NCI-H2196 treated with DMSO at 0.1 percent for 48 hours (cell line): ENCODE data around the gene MAT1A.

ENCODE experiments used
- DNase-seq: peaks from one replicate; lab custom pipeline; 2025; ENCODE audit not compliant: unreplicated experiment; lab: John Stamatoyannopoulos, UW

MAT1A gene

GRCh38 chr10:80283119-80283518 is 6.3 kb downstream of the MAT1A start:
- DNase-seq: no peak

DNA sequence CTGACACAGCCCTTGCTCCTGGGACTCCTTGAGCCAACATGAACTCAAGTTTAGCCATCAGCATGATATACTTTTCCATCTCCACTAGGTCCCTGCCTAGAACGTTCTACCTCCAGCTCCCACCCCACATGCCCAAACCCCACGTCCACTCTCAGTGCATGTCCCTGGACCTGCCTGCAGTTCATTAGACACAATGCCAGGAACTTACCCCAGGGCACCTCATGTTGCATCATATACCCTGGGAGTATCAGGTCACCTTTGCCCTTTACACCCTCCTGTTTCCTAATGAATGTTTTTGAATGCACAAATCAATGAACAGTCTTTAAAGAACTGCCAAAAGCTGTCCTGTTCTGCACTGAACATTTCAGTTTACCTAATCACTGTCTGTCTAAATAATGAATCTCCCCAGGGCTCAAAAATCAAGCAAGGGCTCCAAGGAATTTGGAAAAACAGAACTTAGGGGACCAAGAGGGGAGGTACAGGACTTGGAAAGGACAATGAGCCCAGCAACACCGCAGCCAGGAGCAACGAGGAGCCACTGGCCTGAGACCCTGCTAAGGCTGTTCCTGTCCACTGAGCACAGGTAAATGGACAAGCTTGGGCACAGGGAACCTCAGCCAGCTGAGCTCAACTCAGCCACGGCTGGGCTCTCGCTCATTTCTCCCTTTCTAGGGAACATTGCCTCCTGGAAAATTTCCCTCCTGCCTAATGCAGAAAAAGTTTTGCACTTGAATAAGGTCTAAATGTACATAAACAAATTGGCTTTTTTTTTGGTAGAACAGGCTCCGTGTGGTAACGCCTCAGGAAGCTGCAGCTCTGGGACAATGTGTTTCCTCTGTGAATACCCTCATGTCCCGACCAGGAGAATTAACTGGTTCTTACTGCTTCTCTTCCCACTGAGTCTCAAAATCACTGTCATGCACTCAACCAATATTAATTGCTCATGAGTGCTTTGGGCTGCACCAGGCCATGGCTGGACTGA is 7.4 kb downstream of the MAT1A start:
- DNase-seq: no peak

- no peak for DNase-seq
These were observed 8.2 kb downstream of the MAT1A start for GRCh38 chr10:80281292-80281691.

DNA sequence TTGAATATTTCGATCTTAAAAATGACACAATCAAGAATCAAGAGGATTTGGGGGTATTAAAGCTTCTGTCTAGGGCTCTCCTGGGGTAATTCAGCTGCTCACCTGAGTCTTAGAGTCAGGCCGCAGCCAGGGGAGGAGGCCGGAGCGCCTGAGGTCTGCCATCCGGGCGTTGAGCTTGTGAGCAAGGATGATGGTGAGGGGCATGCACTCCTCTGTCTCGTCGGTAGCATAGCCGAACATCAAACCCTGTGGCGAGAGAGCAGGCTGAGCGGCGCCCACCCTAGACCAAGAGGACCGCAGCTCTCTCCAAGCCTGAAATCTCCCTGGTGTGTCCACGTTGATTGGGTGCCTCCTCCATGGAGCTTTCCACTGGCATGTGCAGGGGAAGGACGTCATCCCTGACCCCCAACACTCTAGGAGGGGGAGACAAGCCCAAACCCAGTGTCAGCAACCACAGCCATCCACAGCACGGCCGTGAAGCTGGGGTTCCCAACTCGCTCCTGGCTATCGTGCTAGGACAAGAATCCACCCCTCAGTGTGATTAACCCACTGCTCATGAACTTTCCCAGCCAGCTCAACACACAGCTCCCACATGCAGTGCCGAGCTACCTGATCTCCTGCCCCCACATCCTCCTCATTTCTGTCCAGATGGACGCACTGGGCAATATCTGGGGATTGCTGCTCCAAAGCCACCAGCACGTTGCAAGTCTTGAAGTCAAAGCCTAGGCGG is 9.2 kb downstream of the MAT1A start:
- no peak for DNase-seq

- DNase-seq: no peak
These were observed 10.3 kb downstream of the MAT1A start for GRCh38 chr10:80279146-80279545.

DNA sequence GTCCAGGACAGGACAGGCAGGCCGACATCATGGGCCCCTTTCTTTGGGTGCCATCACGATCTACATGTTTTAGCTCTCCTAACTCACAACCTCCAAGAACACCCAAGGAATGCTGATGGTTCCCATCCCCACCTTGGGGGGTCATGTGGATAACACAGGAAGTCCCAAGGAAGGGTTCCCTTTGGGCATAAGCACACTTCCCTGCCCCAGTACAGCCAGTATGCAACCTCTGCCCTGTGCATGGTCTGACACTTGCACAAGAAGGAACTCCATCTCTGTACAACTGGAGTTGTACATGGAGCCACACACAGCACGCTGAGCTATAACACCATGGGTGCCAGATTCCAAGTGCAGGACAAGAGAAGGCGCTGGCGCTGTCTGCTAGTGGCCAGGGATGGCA is 11.0 kb downstream of the MAT1A start:
- no peak for DNase-seq

DNA sequence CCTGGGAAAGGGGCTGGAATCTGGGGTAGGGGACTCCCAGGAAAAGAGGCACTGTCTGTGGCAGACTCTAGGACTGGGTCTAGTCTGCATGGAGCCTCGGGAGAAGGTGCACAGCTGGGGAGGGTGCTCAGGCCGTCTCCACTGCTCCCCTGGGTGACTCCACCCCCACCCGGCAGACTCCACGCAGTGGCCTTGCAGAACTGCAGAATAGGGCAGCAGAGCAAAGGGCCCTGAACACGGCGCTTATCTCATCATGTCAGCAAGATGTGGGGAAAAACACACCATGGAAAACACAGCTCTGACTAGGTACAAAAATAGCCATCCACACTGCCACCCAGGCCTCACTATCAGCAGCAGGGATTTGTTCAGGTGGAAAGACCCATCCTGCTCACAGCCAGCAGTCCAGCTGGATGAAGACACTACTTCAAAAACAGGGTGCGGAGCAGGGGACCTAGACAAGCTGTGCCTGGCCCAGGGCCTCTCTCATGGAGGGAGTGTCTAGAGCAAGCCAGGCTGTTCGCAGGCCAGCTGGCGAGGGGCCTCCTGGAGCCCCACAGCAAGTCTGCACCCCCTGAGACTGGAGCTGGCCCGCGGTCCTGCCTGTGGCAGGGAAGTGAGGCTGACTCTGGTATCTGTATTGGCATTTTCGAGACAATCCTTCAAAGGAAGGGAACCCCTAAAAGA is 11.7 kb downstream of the MAT1A start:
- no peak for DNase-seq

DNA sequence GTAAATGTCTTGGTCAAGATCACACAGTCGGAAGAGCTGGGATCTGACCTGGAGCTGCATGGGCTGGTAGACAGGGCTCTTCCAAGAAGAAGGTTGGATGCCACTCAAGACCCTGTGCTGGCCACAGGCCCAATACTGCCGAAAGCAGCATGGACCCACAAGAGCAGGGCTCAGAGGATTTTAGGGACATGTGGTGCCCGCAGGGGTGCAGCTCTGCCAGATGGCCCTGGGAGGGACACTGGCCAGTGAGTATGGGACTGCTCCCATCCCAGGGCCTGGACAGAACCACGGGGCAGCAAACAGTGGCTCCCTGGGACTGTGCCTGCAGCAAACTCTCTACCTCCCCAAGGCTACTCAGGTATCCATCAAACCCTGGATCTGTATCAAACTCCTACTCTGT is 12.4 kb downstream of the MAT1A start:
- no peak for DNase-seq

DNA sequence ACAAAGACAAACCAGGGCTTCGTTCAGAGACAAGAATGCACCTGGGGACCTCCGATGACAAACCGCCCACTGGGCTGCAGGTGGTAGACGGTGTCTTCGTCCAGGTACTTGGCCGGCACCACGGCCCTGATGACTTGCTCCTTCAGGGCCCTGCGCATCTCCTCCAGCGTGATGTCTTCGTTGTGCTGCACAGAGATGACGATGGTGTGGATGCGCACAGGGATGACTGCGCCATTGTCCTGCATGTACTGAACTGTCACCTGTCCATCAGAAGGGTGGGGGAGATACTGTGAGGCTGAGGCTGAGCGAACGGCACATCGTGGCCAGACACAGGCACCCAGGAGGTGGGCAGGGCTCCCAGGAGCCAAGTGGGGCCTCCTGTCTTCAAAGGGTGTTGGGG is 13.1 kb downstream of the MAT1A start:
- no peak for DNase-seq

- DNase-seq: no peak
These were observed 13.7 kb downstream of the MAT1A start for GRCh38 chr10:80275756-80276155.

DNA sequence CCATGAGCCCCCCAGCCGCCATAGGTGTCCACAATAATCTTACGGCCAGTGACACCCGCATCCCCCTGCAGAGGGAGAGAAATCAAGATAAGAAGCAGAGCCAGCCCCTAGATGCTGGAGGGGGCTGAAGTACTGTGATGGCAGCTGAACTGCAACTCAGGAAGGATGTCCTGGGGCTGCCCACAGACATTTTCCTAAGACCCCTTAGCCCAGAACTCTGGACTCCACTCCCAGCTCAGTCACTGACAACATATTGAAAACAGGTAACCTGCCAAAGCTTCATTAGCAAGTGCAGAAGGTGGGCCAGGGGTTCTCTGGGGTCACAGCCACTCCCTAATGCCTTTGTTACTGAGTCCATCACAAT is 14.3 kb downstream of the MAT1A start:
- no peak for DNase-seq

- no peak for DNase-seq
These were observed 14.9 kb downstream of the MAT1A start for GRCh38 chr10:80274396-80275134.

DNA sequence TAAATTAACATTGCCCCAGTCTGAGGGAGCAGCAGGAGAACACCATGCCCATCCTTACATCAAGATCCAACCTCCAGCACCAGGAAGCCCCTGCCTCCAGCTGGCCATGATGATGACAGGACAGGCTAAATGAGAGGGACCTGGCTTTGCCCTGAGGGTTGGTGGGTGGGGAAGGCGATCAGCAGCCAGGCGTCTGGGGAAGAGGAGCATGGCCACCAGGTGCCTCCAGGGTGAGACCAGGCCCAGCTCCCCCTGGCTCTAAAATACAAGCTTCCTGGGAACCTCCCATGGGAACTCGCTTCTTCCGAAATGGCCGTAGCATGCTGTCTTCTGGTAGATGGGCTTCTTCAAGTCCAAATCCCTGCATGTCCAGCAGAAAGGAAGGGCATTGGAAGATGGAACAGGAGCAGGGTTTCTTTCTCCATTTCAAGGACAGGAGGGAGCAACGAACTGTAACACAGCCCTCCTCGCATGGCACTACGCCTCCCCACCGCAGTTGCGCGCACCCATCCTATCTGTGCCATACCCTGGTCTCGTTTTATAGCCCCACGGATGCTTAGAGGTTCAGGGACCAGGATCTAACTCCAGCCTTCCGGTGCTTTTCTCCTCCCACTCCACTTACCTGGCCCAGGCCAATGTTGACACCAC is 15.8 kb downstream of the MAT1A start:
- no peak for DNase-seq

DNA sequence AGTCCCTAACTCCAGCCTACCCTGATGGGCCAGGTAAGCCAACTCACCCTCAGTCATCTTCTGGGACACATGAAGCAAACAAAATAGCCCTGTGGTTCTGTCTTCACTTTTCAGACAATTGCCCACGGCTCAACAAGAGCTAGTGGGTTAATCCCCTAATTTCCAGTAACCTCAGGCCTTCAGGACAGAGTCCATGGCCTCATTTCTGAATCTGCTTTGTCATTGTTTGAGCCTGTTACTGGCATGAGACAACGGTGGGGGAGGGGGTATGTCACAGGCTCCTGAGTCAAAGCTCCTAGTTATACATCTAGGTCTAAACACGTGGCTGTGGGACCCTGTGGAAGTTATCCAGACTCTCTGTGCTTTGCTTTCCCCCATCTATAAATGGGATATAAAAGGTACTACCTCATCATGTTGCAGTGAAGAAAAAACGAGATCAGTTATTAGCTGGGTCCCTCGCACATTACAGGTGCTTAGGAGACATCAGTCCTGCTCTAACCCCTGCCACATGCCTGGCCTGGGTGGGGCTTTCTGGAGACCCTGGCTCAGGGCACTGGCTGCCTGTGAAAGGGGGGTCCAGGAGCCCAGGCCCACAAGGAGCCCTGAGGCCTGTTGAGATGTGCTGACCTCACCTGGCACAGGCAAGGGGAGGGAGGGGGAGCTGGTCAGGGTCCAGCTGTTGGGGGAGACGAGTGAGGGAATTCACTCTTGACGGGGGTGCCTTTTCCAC is 16.5 kb downstream of the MAT1A start:
- no peak for DNase-seq

DNA sequence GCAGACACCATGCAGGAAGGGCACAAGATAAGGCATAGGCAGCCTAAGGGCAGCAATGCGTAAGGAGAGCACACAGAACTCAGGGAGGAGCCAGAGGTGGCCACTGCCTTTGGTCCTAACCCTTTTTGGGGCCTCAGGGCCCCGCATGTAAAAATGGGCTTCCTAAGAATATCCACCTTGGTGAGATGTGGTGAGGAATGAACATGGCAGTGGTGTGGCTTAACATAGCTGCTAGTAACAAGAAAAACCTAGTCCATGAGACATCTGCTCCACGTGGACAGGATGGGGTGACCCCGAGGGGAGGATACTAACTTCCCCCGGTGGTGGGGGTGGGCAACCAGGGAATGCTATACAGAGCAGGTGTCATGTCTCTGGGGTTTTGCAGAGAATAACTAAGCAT is 18.0 kb downstream of the MAT1A start:
- no peak for DNase-seq

DNA sequence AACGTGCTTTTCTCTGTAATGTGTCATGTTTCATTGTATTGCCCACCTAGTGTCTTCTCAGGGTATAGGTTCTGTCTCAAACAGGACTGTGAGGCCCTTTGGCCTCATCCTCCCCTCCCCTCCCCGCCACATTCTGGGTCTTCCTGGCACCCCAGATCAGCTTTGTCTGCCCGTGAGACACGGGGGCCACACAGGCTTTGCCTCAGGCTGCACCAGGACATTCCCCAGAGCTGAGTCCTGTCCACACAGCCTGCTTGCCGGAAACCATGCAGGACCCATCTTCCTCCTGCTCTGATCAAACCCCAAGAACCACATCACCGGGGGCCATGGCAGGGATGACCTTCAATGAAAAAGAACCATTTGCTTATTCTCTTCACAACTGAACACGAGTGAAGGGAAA is 18.6 kb downstream of the MAT1A start:
- no peak for DNase-seq

DNA sequence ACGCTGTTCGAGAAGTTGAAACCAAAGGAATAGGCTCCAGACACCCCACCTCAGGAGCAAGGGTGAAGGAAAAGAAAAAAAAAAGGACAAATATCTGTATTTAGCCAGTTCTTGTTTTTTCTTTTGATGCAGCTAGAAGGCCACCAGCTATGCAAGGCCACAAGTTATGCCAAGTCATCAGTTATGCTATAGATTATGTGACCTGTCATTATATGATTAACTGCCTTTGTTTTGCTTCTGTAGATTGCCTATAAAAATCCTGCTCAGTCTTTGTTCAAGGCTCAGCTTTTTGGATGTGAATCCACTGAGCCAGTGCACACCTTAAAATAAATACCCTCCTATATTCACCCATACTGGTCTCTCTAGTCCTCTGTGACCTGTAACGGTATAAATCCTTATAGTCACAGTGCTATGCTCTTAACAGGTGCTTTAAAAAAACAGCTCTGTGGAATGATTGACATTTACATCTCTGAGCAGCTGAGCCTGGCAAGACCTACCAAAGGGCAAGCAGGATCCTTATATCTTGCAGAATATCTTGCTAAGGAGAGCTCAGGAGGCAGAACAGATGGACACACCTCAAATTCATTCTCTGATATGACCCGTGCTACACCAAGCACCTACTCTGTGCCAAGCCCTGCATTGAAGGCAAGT is 20.4 kb downstream of the MAT1A start:
- DNase-seq: no peak

GRCh38 chr10:80268266-80268665 is 21.2 kb downstream of the MAT1A start:
- DNase-seq: no peak

DNA sequence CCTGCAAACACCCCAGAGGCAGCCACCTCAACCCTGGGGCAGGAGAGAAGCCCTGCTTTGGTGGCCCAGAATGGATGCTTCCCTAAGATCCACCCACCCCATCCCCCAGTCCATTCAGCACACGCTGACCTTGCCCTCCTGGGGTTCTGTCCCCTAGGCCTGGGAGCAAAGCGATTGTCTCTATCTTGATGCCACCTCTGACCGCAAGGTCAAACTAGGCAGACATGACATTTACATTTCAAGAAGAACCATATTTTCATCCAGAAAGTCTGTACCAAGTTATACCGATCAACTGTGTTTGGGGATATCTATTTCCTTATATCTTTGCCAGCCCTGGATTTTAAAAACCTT is 23.0 kb downstream of the MAT1A start:
- no peak for DNase-seq
